ENCODE results near the gene SNX10.

SNX10 gene

GRCh38 chr7:26349005-26349915 is 57.6 kb downstream of the SNX10 start:
- no peaks in the 10 kb centered on the region for H3K9me3 ChIP-seq (ENCODE audit: control insufficient read depth in 2 of 2, low read length in 2 of 2)
- H3K27ac ChIP-seq (ENCODE audit: low read depth in 2 of 2, low read length in 2 of 2) = peak overlapping the region; percentile 38 to 42
- no peak overlapping the region for H3K4me3 ChIP-seq (ENCODE audit: low read length in 2 of 2)
- H3K27me3 ChIP-seq (ENCODE audit: control insufficient read depth in 2 of 2, insufficient read depth in 2 of 2, low read length in 2 of 2) = no peaks in the 10 kb centered on the region
- H3K36me3 ChIP-seq (ENCODE audit: control insufficient read depth in 2 of 2, insufficient read depth in 2 of 2, low read length in 2 of 2) = no peaks in the 10 kb centered on the region
- H3K9ac ChIP-seq (ENCODE audit: low read depth in 1 of 2, low read length in 2 of 2) = no peak overlapping the region
- H3K4me1 ChIP-seq (ENCODE audit: control insufficient read depth in 2 of 2, insufficient read depth in 2 of 2, low read length in 2 of 2) = peaks cover 10 to 11% of the 10 kb centered on the region in 2 donors

GRCh38 chr7:26351171-26351570 is 59.5 kb downstream of the SNX10 start:
- peaks cover 10 to 11% of the 10 kb centered on the region in 2 donors for H3K4me1 ChIP-seq (ENCODE audit: control insufficient read depth in 2 of 2, insufficient read depth in 2 of 2, low read length in 2 of 2)
- H3K9me3 ChIP-seq (ENCODE audit: control insufficient read depth in 2 of 2, low read length in 2 of 2) = no peaks in the 10 kb centered on the region
- H3K9ac ChIP-seq (ENCODE audit: low read depth in 1 of 2, low read length in 2 of 2) = no peak overlapping the region
- H3K4me3 ChIP-seq (ENCODE audit: low read length in 2 of 2) = no peak overlapping the region
- no peaks in the 10 kb centered on the region for H3K27me3 ChIP-seq (ENCODE audit: control insufficient read depth in 2 of 2, insufficient read depth in 2 of 2, low read length in 2 of 2)
- no peak overlapping the region for H3K27ac ChIP-seq (ENCODE audit: low read depth in 2 of 2, low read length in 2 of 2)
- H3K36me3 ChIP-seq (ENCODE audit: control insufficient read depth in 2 of 2, insufficient read depth in 2 of 2, low read length in 2 of 2) = no peaks in the 10 kb centered on the region

GRCh38 chr7:26356229-26356628 is 64.6 kb downstream of the SNX10 start:
- no peak overlapping the region for H3K9ac ChIP-seq (ENCODE audit: low read depth in 1 of 2, low read length in 2 of 2)
- H3K27ac ChIP-seq (ENCODE audit: low read depth in 2 of 2, low read length in 2 of 2) = no peak overlapping the region
- H3K4me3 ChIP-seq (ENCODE audit: low read length in 2 of 2) = no peak overlapping the region
- H3K9me3 ChIP-seq (ENCODE audit: control insufficient read depth in 2 of 2, low read length in 2 of 2) = no peaks in the 10 kb centered on the region
- no peaks in the 10 kb centered on the region for H3K36me3 ChIP-seq (ENCODE audit: control insufficient read depth in 2 of 2, insufficient read depth in 2 of 2, low read length in 2 of 2)
- H3K27me3 ChIP-seq (ENCODE audit: control insufficient read depth in 2 of 2, insufficient read depth in 2 of 2, low read length in 2 of 2) = no peaks in the 10 kb centered on the region
- no peaks in the 10 kb centered on the region for H3K4me1 ChIP-seq (ENCODE audit: control insufficient read depth in 2 of 2, insufficient read depth in 2 of 2, low read length in 2 of 2)

- no peak overlapping the region for H3K27ac ChIP-seq (ENCODE audit: low read depth in 2 of 2, low read length in 2 of 2)
- no peak overlapping the region for H3K9ac ChIP-seq (ENCODE audit: low read depth in 1 of 2, low read length in 2 of 2)
- H3K9me3 ChIP-seq (ENCODE audit: control insufficient read depth in 2 of 2, low read length in 2 of 2) = no peaks in the 10 kb centered on the region
- no peaks in the 10 kb centered on the region for H3K27me3 ChIP-seq (ENCODE audit: control insufficient read depth in 2 of 2, insufficient read depth in 2 of 2, low read length in 2 of 2)
- no peaks in the 10 kb centered on the region for H3K4me1 ChIP-seq (ENCODE audit: control insufficient read depth in 2 of 2, insufficient read depth in 2 of 2, low read length in 2 of 2)
- no peak overlapping the region for H3K4me3 ChIP-seq (ENCODE audit: low read length in 2 of 2)
- no peaks in the 10 kb centered on the region for H3K36me3 ChIP-seq (ENCODE audit: control insufficient read depth in 2 of 2, insufficient read depth in 2 of 2, low read length in 2 of 2)
These were observed 65.5 kb downstream of the SNX10 start for GRCh38 chr7:26356929-26357798.

GRCh38 chr7:26357799-26358151 is 66.1 kb downstream of the SNX10 start:
- H3K27ac ChIP-seq (ENCODE audit: low read depth in 2 of 2, low read length in 2 of 2) = no peak overlapping the region
- H3K9me3 ChIP-seq (ENCODE audit: control insufficient read depth in 2 of 2, low read length in 2 of 2) = no peaks in the 10 kb centered on the region
- no peaks in the 10 kb centered on the region for H3K36me3 ChIP-seq (ENCODE audit: control insufficient read depth in 2 of 2, insufficient read depth in 2 of 2, low read length in 2 of 2)
- no peak overlapping the region for H3K4me3 ChIP-seq (ENCODE audit: low read length in 2 of 2)
- no peaks in the 10 kb centered on the region for H3K4me1 ChIP-seq (ENCODE audit: control insufficient read depth in 2 of 2, insufficient read depth in 2 of 2, low read length in 2 of 2)
- no peaks in the 10 kb centered on the region for H3K27me3 ChIP-seq (ENCODE audit: control insufficient read depth in 2 of 2, insufficient read depth in 2 of 2, low read length in 2 of 2)
- H3K9ac ChIP-seq (ENCODE audit: low read depth in 1 of 2, low read length in 2 of 2) = no peak overlapping the region

- no peaks in the 10 kb centered on the region for H3K36me3 ChIP-seq (ENCODE audit: control insufficient read depth in 2 of 2, insufficient read depth in 2 of 2, low read length in 2 of 2)
- H3K4me3 ChIP-seq (ENCODE audit: low read length in 2 of 2) = no peak overlapping the region
- H3K27ac ChIP-seq (ENCODE audit: low read depth in 2 of 2, low read length in 2 of 2) = no peak overlapping the region
- H3K9ac ChIP-seq (ENCODE audit: low read depth in 1 of 2, low read length in 2 of 2) = no peak overlapping the region
- no peaks in the 10 kb centered on the region for H3K27me3 ChIP-seq (ENCODE audit: control insufficient read depth in 2 of 2, insufficient read depth in 2 of 2, low read length in 2 of 2)
- peaks cover 2 to 5% of the 10 kb centered on the region in 2 donors for H3K4me1 ChIP-seq (ENCODE audit: control insufficient read depth in 2 of 2, insufficient read depth in 2 of 2, low read length in 2 of 2)
- H3K9me3 ChIP-seq (ENCODE audit: control insufficient read depth in 2 of 2, low read length in 2 of 2) = no peaks in the 10 kb centered on the region
These were observed 69.0 kb downstream of the SNX10 start for GRCh38 chr7:26360650-26361049.

GRCh38 chr7:26361637-26362036 is 70.0 kb downstream of the SNX10 start:
- Histone ChIP-seq H3K27me3 (ENCODE audit: control insufficient read depth in 2 of 2, insufficient read depth in 2 of 2, low read length in 2 of 2) (no peaks in the 10 kb centered on the region), H3K9me3 (ENCODE audit: control insufficient read depth in 2 of 2, low read length in 2 of 2) (no peaks in the 10 kb centered on the region), H3K4me1 (ENCODE audit: control insufficient read depth in 2 of 2, insufficient read depth in 2 of 2, low read length in 2 of 2) (peaks cover 2 to 5% of the 10 kb centered on the region in 2 donors), H3K27ac (ENCODE audit: low read depth in 2 of 2, low read length in 2 of 2) (no peak overlapping the region), H3K4me3 (ENCODE audit: low read length in 2 of 2) (no peak overlapping the region), H3K36me3 (ENCODE audit: control insufficient read depth in 2 of 2, insufficient read depth in 2 of 2, low read length in 2 of 2) (no peaks in the 10 kb centered on the region), H3K9ac (ENCODE audit: low read depth in 1 of 2, low read length in 2 of 2) (no peak overlapping the region)

GRCh38 chr7:26363465-26363864 is 71.8 kb downstream of the SNX10 start:
- peaks cover 2 to 5% of the 10 kb centered on the region in 2 donors for H3K4me1 ChIP-seq (ENCODE audit: control insufficient read depth in 2 of 2, insufficient read depth in 2 of 2, low read length in 2 of 2)
- no peaks in the 10 kb centered on the region for H3K9me3 ChIP-seq (ENCODE audit: control insufficient read depth in 2 of 2, low read length in 2 of 2)
- H3K27ac ChIP-seq (ENCODE audit: low read depth in 2 of 2, low read length in 2 of 2) = no peak overlapping the region
- H3K4me3 ChIP-seq (ENCODE audit: low read length in 2 of 2) = no peak overlapping the region
- H3K9ac ChIP-seq (ENCODE audit: low read depth in 1 of 2, low read length in 2 of 2) = no peak overlapping the region
- H3K27me3 ChIP-seq (ENCODE audit: control insufficient read depth in 2 of 2, insufficient read depth in 2 of 2, low read length in 2 of 2) = no peaks in the 10 kb centered on the region
- H3K36me3 ChIP-seq (ENCODE audit: control insufficient read depth in 2 of 2, insufficient read depth in 2 of 2, low read length in 2 of 2) = no peaks in the 10 kb centered on the region

GRCh38 chr7:26365077-26365900 is 73.6 kb downstream of the SNX10 start:
- Histone ChIP-seq H3K9ac (ENCODE audit: low read depth in 1 of 2, low read length in 2 of 2) (no peak overlapping the region), H3K27me3 (ENCODE audit: control insufficient read depth in 2 of 2, insufficient read depth in 2 of 2, low read length in 2 of 2) (no peaks in the 10 kb centered on the region), H3K36me3 (ENCODE audit: control insufficient read depth in 2 of 2, insufficient read depth in 2 of 2, low read length in 2 of 2) (no peaks in the 10 kb centered on the region), H3K4me1 (ENCODE audit: control insufficient read depth in 2 of 2, insufficient read depth in 2 of 2, low read length in 2 of 2) (peaks cover 2 to 5% of the 10 kb centered on the region in 2 donors), H3K27ac (ENCODE audit: low read depth in 2 of 2, low read length in 2 of 2) (no peak overlapping the region), H3K4me3 (ENCODE audit: low read length in 2 of 2) (peak overlapping the region; percentile 22 to 26), H3K9me3 (ENCODE audit: control insufficient read depth in 2 of 2, low read length in 2 of 2) (no peaks in the 10 kb centered on the region)

Data from mucosa of rectum (tissue), 2 donors.